Kasumi-1 (cell line): ENCODE data around the gene GZMA.
"Not testable (repeated sequence)": the region's sequence is repeated elsewhere in the genome, so short reads cannot be mapped to it uniquely, and the experiment has no call there.

ENCODE experiments used
- DNase-seq, 2 experiments: peaks; one replicate each; lab custom pipeline; 2025; lab: John Stamatoyannopoulos, UW

GZMA gene

GRCh38 chr5:55102348-55102747, at the start of gene GZMA:
GZMA (plus strand) TSS chr5:55102646; CDS start chr5:55102683, 37 bp downstream.
- DNase-seq = peak; percentile 73 to 78

- no peak for DNase-seq
Observed at GRCh38 chr5:55055183-55055582, 47.3 kb upstream of the GZMA start.

GRCh38 chr5:55062039-55062779, 40.2 kb upstream of the GZMA start:
- no peak for DNase-seq

DNA sequence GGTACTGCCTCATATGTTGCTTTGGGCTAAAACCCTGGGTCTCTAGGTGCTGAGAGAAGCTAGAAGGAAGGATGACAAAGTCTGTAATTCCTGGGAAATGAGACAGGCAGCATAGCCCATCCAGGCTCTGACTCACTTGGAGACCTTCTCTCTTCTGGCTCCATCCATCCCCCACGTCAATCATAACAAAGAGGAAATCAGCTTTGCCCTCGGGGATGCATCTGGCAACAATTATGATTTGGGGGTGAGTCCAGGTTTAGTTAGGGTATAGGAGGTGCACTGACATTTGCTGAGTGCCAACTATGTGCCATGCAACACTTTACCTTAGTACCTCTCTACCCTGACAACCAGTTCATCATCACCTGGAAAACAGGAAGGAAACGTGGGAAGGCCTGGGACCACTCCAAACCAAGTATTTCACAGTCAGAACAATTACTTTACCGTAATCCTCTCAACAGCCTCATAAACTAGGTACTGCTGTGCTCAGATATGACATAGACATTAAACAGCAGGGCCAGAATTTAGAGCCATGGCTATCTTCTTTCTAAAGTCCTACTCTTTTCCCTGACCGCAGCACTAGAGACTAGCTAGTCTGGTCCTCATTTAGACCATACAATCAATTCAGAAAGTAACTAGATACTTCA, 39.1 kb upstream of the GZMA start:
- DNase-seq = no peak

DNA sequence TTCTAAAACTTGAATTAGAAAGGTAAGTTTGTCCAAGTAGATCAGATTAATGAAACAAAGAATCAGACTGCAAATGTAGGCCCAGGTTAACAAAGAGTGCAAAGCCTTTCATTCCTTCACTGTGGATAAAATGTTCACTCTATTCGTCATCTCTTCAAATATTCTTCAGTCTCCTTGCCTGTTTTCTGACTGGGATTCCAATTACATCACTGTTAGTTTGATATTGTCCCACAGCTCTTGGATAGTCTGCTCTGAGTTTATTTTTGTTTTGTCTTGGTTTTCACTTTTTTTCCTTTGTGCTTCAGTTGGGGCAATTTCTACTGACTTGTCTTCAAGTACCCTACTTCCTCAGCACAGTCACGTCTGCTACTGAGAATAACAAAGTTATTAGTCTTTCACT, 38.5 kb upstream of the GZMA start:
- DNase-seq = no peak

GRCh38 chr5:55064523-55064922, 37.9 kb upstream of the GZMA start:
- DNase-seq = no peak

GRCh38 chr5:55066277-55066676, 36.2 kb upstream of the GZMA start:
- DNase-seq = no peak

- DNase-seq = no peak
Observed at GRCh38 chr5:55070968-55071367, 31.5 kb upstream of the GZMA start.

- no peak for DNase-seq
Observed at GRCh38 chr5:55071413-55071812, 31.0 kb upstream of the GZMA start.

GRCh38 chr5:55072666-55073065, 29.8 kb upstream of the GZMA start:
- peak; percentile 11 to 29 for DNase-seq

- DNase-seq = no peak
Observed at GRCh38 chr5:55073211-55073610, 29.2 kb upstream of the GZMA start.

DNA sequence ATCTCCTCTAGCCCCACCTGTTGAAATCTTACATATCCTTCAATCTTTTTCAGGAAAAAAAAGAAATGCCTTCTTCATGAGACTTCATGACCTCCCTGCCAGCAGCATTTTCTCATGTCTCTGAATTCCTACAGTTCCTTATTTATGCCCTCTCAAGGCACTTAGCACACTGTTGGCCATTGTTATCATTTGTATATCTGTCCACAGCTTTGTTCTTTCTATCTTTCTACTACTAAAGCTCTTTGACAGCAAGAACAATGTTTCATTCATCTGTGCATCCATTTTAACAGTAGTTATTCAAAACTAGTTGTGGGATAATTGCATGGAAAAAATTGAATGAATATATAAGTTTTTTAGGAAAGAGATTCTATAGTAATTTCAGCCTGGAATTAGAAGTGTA, 20.9 kb upstream of the GZMA start:
- DNase-seq = no peak

DNA sequence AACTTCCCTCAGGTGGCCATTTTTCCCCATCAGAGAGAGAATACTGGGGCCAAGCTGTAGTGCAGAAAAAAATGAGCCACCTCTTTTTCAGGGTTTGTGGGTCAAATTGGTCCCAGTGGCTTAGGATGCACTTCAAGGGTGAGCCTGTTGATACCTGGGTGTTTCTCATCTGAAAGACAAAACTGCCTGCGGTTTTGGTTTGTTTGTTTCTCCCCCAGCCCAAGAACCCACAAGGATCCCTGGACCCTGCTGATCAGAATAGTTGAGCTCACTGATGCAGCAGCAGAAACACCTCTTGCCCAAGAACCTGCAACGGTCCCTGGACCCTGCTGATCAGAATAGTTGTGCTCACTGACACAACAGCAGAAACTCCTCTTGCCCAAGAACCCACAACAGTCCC, 13.1 kb upstream of the GZMA start:
- DNase-seq = not testable (repeated sequence)

GRCh38 chr5:55091011-55091410, 11.4 kb upstream of the GZMA start:
- not testable (repeated sequence) for DNase-seq

- no peak for DNase-seq
Observed at GRCh38 chr5:55096182-55096581, 6.3 kb upstream of the GZMA start.

GRCh38 chr5:55096861-55097260, 5.6 kb upstream of the GZMA start:
- no peak for DNase-seq

DNA sequence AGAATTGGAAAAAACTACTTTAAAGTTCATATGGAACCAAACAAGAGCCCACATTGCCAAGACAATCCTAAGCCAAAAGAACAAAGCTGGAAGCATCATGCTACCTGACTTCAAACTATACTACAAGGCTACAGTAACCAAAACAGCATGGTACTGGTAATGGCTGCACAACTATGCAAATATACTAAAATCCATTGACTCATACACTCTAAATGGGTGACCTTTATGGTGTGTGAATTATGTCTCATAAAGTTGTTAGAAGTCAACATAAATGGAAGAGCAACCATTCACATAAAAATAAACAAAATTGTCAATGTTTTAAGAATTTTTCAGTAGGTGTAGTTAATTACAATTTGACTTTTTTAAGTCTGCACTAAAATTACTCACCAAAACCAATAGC, 1.3 kb upstream of the GZMA start:
- DNase-seq = not testable (repeated sequence)

DNA sequence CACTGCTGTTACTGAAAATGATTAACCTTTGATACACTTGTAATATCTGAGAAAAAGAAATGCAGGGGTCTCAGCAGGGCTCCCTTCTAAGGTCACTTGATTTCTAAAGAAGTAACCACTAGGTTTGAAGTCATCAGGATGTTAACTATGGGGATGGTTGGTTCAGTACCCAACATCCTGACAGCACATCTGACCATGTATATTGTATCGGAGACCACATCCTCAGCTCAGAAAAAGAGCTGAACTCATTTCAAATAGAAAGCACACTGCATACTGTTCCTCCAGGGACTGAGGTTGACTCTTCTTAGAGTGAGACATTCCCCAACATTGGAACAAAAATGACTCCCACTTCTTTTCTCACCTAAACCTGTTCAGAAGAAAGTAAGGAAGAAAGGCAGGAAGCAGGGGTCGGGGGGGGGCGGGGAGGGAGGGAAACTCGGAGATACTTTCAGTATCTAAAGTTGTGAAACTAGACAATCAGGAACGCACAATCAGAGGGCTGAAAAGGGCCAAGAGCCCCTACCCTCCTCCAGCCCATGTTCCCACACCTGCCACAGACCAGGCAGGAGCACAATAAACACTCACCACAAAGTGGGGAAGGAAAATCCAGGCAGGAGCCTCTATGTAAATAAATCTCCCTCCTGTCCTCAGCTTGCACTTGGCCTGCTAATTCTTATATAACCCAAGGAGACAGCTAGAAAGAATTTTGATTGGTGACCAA, 730 bp upstream of the GZMA start:
- DNase-seq = no peak

- DNase-seq = peak; percentile 7 to 15
Observed at GRCh38 chr5:55104036-55104772, 1.8 kb downstream of the GZMA start.

- peak; percentile 78 to 80 for DNase-seq
Observed at GRCh38 chr5:55104946-55105701, 2.7 kb downstream of the GZMA start.

- DNase-seq = not testable (repeated sequence)
Observed at GRCh38 chr5:55105976-55106375, 3.5 kb downstream of the GZMA start.

GRCh38 chr5:55108661-55109060, 6.2 kb downstream of the GZMA start:
- no peak for DNase-seq
